IPS DF 6.9 (cell line): ENCODE measurements around the gene SEMA6A.

Experiments used
- DNase-seq: peaks from one replicate; pipeline ENCODE4 v3.0.0-alpha.2; 2013; ENCODE audit warnings: low read depth, low spot score
- H3K27ac ChIP-seq: one replicate; pipeline ENCODE4 v1.5.1; 2013; ENCODE audit warnings: low read length, control low read depth
- H3K27me3 ChIP-seq: 2 replicates; pipeline ENCODE4 v1.6.1; 2013; ENCODE audit warnings: mild to moderate bottlenecking, low read length; ENCODE audit not compliant: control insufficient read depth, insufficient read depth
- H3K36me3 ChIP-seq: 2 replicates; pipeline ENCODE4 v1.6.1; 2013; ENCODE audit warnings: low read length; ENCODE audit not compliant: control insufficient read depth, insufficient read depth
- H3K4me1 ChIP-seq: 2 replicates; pipeline ENCODE4 v1.6.1; 2013; ENCODE audit warnings: low read length; ENCODE audit not compliant: control insufficient read depth, insufficient read depth
- H3K4me3 ChIP-seq: 2 replicates; pipeline ENCODE4 v1.5.1; 2013; ENCODE audit warnings: mild to moderate bottlenecking, low read length
- H3K9me3 ChIP-seq: 2 replicates; pipeline ENCODE4 v1.6.1; 2013; ENCODE audit warnings: low read length, inconsistent platforms; ENCODE audit not compliant: control insufficient read depth, insufficient read depth
- WGBS: extraction: QIAGEN DNeasy Blood & Tissue Kit; methylation state at CpG from one replicate; pipeline ENCODE4 v1.1.7; 2013; ENCODE audit warnings: mixed read lengths, missing lambda C conversion rate; ENCODE audit not compliant: insufficient read length, insufficient coverage; 5-methylcytosine and 5-hydroxymethylcytosine counted together

Gene SEMA6A

DNA sequence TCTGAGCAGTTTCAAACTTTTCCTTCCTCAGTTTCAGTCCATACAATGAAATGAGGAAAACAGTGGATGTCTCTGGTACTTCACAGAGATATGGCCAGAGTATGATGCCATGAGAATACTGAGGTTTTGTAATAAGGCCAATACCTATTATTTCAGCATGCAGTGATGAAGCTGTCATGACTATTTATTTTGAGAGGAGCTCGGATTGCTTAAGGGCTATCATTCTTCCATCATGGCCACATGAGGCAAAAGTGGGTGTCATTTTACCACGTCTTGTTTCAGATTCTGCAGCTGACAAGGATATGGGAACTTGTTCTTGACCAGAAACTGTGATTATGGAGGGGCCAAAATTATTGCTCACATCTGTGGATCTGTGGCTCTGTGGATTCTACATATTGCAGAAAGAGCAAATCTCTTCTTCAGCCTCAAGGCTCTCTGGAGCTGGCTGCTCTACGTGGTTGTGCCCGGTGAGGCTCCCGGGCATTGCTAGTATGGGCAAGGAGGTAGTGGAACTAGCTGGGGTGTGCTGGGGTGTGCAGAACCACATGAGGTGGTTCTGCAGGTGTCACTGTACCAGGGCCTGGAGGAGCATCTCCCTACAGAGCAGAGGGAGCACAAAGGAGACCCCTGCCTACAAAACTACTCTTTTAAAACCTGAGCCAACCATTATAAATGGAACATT lies 180.3 kb downstream of the SEMA6A start:
- no CpG with 5 or more reads among the region's 5 CpGs for WGBS
- no peak overlapping the region for H3K4me3 ChIP-seq
- H3K27ac ChIP-seq = no peak overlapping the region
- no peak for DNase-seq
- H3K9me3 ChIP-seq = no peaks in the 10 kb centered on the region
- H3K36me3 ChIP-seq = no peaks in the 10 kb centered on the region
- no peaks in the 10 kb centered on the region for H3K4me1 ChIP-seq
- no peaks in the 10 kb centered on the region for H3K27me3 ChIP-seq
